AG09309 (cell line): ENCODE results near the gene MBD6.

Experiments used
- DNase-seq: peaks from one replicate; pipeline ENCODE4 v3.0.0-alpha.2; 2010; ENCODE audit warnings: low read depth
- H3K4me3 ChIP-seq: 2 replicates; pipeline ENCODE4 v1.5.1; 2011; ENCODE audit warnings: mild to moderate bottlenecking, low read depth, low read length, moderate library complexity; ENCODE audit not compliant: control insufficient read depth
- CTCF ChIP-seq: IDR thresholded peaks from 2 replicates; pipeline ENCODE4 v1.5.1; 2011; ENCODE audit warnings: mild to moderate bottlenecking, low read depth, low read length, inconsistent platforms; ENCODE audit not compliant: insufficient read depth, control insufficient read depth; ENCODE audit errors: missing control alignments

Gene MBD6

GRCh38 chr12:57527184-57527583 lies 4.6 kb downstream of the MBD6 start:
- TF ChIP-seq CTCF, result no peak
- no peak for DNase-seq
- no peak overlapping the region for H3K4me3 ChIP-seq

- no peak for DNase-seq
- no peak overlapping the region for H3K4me3 ChIP-seq
- no peak for TF ChIP-seq CTCF
These were observed 5.6 kb downstream of the MBD6 start for GRCh38 chr12:57528176-57528575.

- DNase-seq, result no peak
- no peak for TF ChIP-seq CTCF
- no peak overlapping the region for H3K4me3 ChIP-seq
These were observed 6.4 kb downstream of the MBD6 start for GRCh38 chr12:57528831-57529555.

GRCh38 chr12:57529831-57530230 lies 7.2 kb downstream of the MBD6 start:
- DNase-seq, result no peak
- TF ChIP-seq CTCF, result no peak
- no peak overlapping the region for H3K4me3 ChIP-seq

DNA sequence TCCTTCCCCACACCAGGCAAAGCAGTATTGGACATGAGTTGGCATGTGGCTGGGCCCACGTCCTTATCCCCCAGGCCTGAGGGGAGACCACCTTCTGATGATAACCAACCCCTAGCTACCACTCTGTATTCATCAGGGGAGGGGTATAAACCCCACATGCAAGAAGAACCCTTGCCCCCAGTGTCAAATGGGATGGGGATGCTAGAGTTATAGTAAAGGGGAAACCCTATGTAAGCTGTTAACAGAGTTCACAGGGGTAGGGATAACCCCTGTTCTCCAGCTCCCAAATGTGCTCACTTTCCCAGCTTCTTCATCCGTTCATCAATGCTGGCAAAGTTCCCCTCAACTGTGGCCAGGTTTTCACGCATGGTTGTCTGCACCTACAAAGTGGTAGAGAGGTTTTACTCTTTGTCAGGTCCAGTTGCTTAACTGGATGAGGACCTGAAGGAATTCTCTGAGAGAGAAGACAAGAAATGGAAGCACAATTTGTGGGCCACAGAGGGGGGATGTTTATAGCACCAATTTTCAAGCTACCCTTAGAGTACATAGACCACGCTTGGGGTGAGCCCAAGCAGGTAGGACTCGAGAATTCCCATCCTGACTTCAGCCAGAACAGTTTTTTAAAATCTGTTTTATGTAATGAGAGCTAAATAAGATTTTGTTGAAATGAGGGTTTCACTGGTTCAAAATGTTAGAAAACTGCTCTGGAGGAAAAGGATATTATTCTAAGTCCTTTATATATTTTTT lies 7.9 kb downstream of the MBD6 start:
- no peak for DNase-seq
- no peak overlapping the region for H3K4me3 ChIP-seq
- no peak for TF ChIP-seq CTCF

DNA sequence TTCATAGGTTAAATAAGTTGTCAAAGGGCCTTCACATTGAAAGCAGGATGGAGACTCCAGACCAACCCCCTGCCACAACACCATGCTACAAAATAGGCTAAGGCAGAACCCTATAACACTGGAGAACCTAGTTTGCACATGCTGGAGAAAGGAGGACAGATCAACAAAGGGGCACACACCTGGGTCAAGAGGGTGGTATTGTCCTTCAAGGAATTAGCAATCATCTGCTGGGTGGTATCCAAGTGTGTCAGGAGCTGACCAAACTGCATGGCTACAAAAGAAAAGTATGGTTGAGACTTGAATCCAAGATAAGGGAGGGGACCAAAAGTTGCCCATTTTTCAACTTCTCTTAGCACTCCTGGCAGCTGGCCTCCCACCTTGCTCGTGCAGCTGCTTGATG lies 9.2 kb downstream of the MBD6 start:
- TF ChIP-seq CTCF, result no peak
- H3K4me3 ChIP-seq, result no peak overlapping the region
- DNase-seq, result no peak
